GM19397 (cell line): ENCODE data around the gene LRG1.

Source experiments
- ATAC-seq: cut with Tn5 transposase; IDR thresholded peaks from one replicate; pipeline ENCODE4 v1.9.1; 2021; ENCODE audit warnings: mild to moderate bottlenecking, moderate library complexity; ENCODE audit not compliant: unreplicated experiment

LRG1 gene

DNA sequence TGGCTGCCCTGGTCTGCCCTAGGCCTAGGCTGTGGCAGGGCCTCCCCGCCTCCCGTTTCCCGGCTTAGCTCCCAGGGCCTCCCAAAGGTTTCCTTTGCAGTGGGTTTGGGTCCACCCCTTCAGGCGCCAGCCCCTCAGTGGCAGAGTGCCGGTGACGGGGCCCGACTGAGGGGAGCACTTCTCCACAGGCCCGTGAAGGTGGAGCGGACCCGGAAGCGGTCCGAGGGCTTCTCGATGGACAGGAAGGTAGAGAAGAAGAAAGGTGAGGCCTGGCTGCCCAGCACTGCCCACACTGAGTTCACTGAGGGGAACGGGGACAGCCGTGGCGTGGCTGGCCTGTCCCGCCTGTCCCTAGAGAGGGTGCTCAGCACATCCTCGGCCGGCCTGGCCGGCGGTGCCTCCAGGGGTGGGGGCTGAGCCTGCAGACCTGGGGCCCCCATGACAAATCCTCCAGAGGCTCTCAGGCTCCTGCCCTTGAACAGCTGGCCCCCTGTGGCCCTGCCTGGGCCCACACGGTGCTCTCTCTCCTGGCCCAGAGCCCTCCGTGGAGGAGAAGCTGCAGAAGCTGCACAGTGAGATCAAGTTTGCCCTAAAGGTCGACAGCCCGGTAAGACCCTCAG, 42.0 kb downstream of the LRG1 start:
- no peak for ATAC-seq

DNA sequence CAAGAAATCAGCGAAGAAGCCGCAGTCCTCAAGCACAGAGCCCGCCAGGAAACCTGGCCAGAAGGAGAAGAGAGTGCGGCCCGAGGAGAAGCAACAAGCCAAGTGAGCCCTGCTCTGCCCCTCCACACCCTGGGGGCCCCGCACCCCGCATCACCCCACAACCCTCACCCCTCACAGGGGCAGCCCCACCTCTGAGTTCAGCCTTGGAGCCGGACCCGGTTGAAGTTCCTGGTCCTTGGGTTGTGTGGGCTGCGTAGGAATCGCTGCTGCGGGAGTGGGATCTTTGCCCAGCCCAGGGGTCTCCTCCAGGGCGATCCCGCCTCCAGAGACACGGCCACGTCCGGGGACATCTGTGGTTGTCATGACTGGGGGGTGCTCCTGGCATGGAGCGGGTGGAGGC, 43.5 kb downstream of the LRG1 start:
- ATAC-seq = no peak

DNA sequence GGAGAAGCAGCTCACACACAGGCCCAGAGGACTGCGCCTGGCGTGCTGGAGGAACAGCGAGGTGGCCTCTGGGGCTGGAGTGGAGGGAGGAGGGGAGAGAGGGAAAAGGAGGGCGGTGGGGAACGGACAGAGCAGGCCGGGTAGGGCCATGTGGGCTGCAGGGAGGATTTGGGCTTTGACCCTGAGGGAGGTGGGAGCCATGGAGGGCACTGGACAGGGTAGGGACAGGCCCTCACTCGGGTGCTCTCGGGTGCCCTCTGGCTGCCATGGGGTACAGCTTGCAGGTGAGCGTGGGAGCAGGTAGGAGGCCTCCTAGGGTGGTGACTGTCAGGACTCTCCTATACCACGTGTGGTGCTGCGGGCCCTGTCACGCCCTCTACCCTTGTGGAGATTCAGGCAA, 44.4 kb downstream of the LRG1 start:
- ATAC-seq = no peak

DNA sequence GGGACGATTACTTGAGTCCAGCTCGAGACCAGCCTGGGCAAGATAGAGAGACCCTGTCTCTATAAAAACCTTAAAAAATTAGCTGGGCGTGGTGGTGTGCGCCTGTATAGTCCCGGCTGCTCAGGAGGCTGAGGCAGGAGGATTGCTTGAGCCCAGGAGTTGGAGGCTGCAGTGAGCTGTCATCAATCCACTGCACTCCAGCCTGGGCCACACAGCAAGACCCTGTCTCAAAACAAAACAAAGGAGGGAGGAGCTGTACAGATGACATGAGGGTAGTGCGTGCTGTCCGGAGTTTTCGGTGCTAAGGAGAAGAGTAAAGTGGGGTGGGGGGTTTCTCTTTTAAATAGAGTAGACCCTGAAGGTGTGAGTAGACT, 45.2 kb downstream of the LRG1 start:
- ATAC-seq = no peak

DNA sequence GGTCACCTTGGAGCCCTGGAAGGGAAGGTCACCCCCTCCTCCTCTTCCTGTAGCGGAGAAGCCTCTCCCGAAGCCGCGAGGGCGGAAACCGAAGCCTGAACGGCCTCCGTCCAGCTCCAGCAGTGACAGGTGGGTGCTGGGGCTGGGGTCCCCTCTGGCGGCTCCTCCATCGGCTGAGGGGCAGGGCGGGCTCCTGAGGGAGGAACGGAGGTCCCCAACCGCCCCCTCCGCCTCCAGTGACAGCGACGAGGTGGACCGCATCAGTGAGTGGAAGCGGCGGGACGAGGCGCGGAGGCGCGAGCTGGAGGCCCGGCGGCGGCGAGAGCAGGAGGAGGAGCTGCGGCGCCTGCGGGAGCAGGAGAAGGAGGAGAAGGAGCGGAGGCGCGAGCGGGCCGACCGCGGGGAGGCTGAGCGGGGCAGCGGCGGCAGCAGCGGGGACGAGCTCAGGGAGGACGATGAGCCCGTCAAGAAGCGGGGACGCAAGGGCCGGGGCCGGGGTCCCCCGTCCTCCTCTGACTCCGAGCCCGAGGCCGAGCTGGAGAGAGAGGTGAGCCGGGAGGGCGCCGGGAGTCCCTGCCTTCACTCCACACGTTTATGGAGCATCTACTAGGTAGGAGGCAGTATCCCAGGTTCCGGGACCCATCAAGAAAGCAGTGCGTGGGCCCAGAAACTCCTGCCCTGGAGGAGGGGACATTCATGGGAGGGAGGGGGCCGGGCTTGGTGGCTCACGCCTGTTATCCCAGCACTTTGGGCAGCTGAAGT, 45.7 kb downstream of the LRG1 start:
- ATAC-seq = no peak

DNA sequence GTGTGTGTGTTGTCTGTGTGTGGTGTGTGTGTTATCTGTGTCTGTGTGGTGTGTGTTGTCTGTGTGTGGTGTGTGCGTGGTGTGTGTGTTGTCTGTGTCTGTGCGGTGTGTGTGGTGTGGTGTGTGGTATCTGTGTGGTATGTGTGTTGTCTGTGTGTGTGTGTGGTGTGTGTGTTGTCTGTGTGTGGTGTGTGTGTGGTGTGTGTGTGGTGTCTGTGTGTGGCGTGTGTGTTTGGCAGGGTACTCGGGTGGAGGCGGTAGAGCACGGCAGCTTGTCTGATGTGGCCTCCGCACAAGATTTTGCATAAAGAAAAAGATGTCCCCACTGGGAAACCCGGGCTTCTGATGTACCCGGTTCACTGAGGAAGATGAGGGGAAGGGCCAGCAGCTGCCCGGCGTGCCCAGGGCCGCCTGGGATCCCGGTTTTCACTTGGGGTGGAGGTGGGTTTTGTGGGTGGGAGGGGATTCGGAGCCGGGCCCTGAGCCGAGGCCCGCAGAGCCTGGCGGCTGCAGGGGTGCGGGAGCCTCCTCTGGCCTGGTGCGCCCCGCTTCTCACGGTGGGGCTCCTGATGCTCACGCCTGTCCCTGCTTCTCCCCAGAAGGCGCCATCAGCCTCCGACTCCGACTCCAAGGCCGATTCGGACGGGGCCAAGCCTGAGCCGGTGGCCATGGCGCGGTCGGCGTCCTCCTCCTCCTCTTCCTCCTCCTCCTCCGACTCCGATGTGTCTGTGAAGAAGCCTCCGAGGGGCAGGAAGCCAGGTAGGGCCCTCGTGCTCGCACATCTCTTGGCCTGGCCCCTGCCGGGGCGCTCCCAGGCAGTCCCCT, 46.5 kb downstream of the LRG1 start:
- no peak for ATAC-seq

DNA sequence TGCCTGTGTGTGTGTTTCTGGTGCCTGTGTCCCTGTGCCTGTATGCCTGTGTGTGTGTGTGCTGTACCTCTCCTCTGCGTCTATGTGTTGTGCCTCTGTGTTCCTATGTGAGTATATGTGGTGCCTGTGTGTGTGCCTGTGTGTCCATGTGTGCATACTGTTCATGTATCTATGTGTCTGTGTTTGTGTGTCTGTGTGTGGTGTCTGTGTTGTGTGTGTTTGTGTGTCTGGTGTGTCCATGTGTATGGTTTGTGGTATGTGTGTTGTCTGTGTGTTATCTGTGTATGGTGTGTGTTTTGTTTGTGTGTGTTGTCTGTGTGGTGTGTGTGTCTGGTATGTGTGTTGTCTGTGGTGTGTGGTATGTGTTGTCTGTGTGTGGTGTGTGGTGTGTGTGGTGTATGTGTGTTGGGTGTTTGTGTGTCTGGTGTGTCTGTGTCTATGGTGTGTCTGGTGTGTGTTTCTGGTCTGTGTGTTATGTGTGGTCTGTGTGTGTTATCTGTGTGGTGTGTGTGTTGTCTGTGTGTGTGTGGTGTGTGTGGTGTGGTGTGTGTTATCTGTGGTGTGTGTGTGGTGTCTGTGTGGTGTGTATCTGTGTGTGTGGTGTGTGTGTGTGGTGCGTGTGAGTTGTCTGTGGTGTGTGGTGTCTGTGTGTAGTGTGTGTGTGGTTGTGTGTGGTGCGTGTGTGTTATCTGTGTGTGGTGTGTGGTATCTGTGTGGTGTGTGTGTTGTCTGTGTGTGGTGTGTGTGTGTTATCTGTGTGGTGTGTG, 47.3 kb downstream of the LRG1 start:
- no peak for ATAC-seq

DNA sequence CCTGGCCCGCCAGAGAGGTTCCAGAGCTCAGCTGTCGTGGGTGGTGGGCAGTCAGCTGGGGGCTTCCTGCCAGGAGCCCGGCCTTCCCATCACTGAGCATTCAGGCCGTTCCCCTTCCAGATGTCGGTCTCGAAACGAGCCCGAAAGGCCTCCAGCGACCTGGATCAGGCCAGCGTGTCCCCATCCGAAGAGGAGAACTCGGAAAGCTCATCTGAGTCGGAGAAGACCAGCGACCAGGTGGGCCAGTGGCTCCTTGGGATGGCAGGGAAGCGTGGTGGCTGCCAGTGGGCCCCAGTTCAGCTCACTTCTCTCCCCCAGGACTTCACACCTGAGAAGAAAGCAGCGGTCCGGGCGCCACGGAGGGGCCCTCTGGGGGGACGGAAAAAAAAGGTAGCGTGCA, 48.4 kb downstream of the LRG1 start:
- no peak for ATAC-seq

DNA sequence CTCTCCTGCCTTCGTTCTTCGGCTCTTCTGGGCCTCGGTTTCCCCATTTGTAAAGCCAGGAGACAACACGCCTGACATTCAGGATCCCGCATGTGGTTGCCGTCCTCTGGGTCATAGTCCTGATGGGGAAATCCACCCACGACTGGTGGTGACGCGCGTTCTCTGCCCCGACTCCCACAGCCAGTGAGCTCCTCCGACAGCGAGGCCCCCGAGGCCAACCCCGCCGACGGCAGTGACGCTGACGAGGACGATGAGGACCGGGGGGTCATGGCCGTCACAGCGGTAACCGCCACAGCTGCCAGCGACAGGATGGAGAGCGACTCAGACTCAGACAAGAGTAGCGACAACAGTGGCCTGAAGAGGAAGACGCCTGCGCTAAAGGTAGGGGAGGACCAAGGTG, 51.3 kb downstream of the LRG1 start:
- ATAC-seq = no peak

DNA sequence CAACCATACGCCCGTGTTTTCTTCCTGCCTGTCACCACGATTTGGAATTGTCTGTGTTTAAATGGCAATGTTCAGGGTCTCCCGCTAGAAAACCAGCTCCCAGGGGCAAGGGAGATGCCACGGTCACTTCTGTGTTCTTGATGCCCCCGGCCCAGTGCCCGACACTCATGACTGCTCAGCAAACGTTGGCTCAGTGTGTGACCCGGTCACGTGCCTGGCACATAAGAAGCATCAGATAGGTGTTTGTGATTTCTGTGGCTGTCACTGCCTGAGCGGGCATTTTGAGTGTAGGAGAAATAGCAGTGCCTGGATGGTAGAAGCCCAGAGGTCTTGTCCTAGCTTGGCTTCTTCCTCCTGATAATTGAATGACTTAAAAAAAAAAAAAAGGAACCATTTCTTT, 52.3 kb downstream of the LRG1 start:
- no peak for ATAC-seq
